HG03469 (cell line): ENCODE results near the gene SENP6.
"Not testable (repeated sequence)": the region's sequence is repeated elsewhere in the genome, so short reads cannot be mapped to it uniquely, and the experiment has no call there.

Experiments used
- ATAC-seq: cut with Tn5 transposase; IDR thresholded peaks from one replicate; pipeline ENCODE4 v1.9.1; 2021; ENCODE audit warnings: mild to moderate bottlenecking, moderate library complexity, moderate number of reproducible peaks; ENCODE audit not compliant: unreplicated experiment

The SENP6 gene

GRCh38 chr6:75608956-75609533, 7.4 kb downstream of the SENP6 start:
- ATAC-seq: no peak

- ATAC-seq: no peak
Observed at GRCh38 chr6:75609639-75610590, 8.2 kb downstream of the SENP6 start.

- no peak for ATAC-seq
Observed at GRCh38 chr6:75611011-75611701, 9.5 kb downstream of the SENP6 start.

- ATAC-seq: peak; percentile 37
Observed at GRCh38 chr6:75611702-75612375, 10.2 kb downstream of the SENP6 start.

GRCh38 chr6:75612434-75612833, 10.8 kb downstream of the SENP6 start:
- no peak for ATAC-seq

GRCh38 chr6:75613056-75613501, 11.4 kb downstream of the SENP6 start:
- ATAC-seq: no peak

GRCh38 chr6:75618437-75618836, 16.8 kb downstream of the SENP6 start:
- no peak for ATAC-seq

GRCh38 chr6:75619230-75619899, 17.7 kb downstream of the SENP6 start:
- ATAC-seq: no peak

GRCh38 chr6:75620381-75621304, 19.0 kb downstream of the SENP6 start:
- no peak for ATAC-seq

GRCh38 chr6:75621846-75622245, 20.2 kb downstream of the SENP6 start:
- ATAC-seq: no peak

GRCh38 chr6:75623491-75623890, 21.8 kb downstream of the SENP6 start:
- no peak for ATAC-seq

- no peak for ATAC-seq
Observed at GRCh38 chr6:75624335-75624734, 22.7 kb downstream of the SENP6 start.

GRCh38 chr6:75624988-75625387, 23.3 kb downstream of the SENP6 start:
- ATAC-seq: no peak

- no peak for ATAC-seq
Observed at GRCh38 chr6:75626561-75626960, 24.9 kb downstream of the SENP6 start.

GRCh38 chr6:75627708-75628107, 26.0 kb downstream of the SENP6 start:
- ATAC-seq: not testable (repeated sequence)

GRCh38 chr6:75631859-75632635, 30.4 kb downstream of the SENP6 start:
- no peak for ATAC-seq

- ATAC-seq: no peak
Observed at GRCh38 chr6:75633045-75633444, 31.4 kb downstream of the SENP6 start.

GRCh38 chr6:75642311-75642710, 40.6 kb downstream of the SENP6 start:
- ATAC-seq: no peak

- no peak for ATAC-seq
Observed at GRCh38 chr6:75643173-75643572, 41.5 kb downstream of the SENP6 start.
